ENCODE results near the gene PSD4. TPM values are rescaled to one million over a fixed set of nuclear protein-coding genes. Genes with fewer than 3 reads are reported as not detected.

Gene PSD4
- total RNA-seq, 1 experiment from 2014 or later: 12.6 TPM

DNA sequence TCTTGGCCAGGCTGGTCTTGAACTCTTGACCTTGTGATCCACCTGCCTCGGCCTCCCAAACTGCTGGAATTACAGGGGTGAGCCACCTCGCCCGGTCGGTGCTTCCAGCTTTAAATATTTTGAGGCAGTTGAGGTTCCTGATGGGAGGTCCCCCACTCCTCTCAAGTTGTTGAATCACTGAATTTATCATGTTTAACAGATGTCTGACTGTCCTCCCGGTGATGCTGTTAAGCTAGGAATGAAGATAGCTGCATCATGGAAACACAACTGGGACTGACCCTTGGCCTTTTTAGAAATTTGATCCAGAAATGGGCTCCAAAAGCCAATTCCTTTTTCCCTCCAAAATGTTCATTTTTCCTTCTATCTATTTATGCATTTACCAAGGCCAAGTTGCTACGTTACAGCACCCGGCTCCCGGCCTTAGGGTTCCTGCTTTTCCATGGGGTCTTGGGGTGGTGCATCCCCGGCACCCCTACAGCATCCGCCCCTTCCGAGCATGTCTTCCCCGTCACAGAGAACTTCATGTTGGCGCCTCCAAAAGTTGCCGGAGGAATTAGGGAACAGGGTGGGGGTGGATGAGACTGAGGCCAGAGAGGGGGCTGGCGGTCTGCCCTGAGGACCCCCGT, 61.1 kb downstream of the PSD4 start:
- H2AFZ ChIP-seq (ENCODE audit: low read depth, low read length, poor library complexity, severe bottlenecking): no peak overlapping the region
- peaks cover 49% of the 10 kb centered on the region for H3K79me2 ChIP-seq (ENCODE audit: insufficient read depth, low read length)
- H3K36me3 ChIP-seq (ENCODE audit: control insufficient read depth in 1 of 2, insufficient read depth in 2 of 2, low read length in 2 of 2): peaks cover 11 to 27% of the 10 kb centered on the region in 2 experiments; a peak in 3 of 4 replicates
- CTCF ChIA-PET: interaction anchor here (0.7 to 2.2 kb wide), 13 partner anchors 10 to 156 kb away, joined by 3 to 29 read pairs (median 4); no protein-coding TSS in a partner anchor
- ATAC-seq (peak; percentile 51), DNase-seq (ENCODE audit: low read depth, low spot score) (no peak)
- H3K27ac ChIP-seq (ENCODE audit: low read depth, low read length): peak overlapping the region; percentile 95
- peak overlapping the region; percentile 66 to 93 for H3K4me3 ChIP-seq (replicated peaks in 1 of 2; ENCODE audit: low read depth in 1 of 2, low read length in 2 of 2)
- peak overlapping the region; percentile 96 for H3K9ac ChIP-seq (ENCODE audit: low read length)
- H3K27me3 ChIP-seq (ENCODE audit: insufficient read depth, low read length): no peaks in the 10 kb centered on the region
- peak overlapping the region; percentile 92 for H3K4me2 ChIP-seq (ENCODE audit: low read length)
- BruUV-seq (replicated peaks): TSS peak; percentile 88
- intact Hi-C loops (cut with micrococcal nuclease): loop anchor here (2.0 kb wide), 1 partner anchor 36 kb away; no protein-coding TSS in a partner anchor
- no peaks in the 10 kb centered on the region for H3K9me2 ChIP-seq (ENCODE audit: insufficient read depth)
- POLR2A ChIA-PET: interaction anchor here (0.9 to 3.6 kb wide), 4 partner anchors 14 to 48 kb away, joined by 4 to 22 read pairs (median 8); no protein-coding TSS in a partner anchor
- H3K4me1 ChIP-seq (ENCODE audit: control insufficient read depth in 1 of 2, insufficient read depth in 2 of 2, low read length in 2 of 2): peaks cover 44 to 52% of the 10 kb centered on the region in 2 experiments
- TF ChIP-seq CEBPB (IDR thresholded peaks at IDR 0.05; ENCODE audit: low read depth) (no peak), POLR2AphosphoS5 (IDR thresholded peaks at IDR 0.05; ENCODE audit: low read depth, low read length) (no peak), ZBTB33 (IDR thresholded peaks at IDR 0.05; ENCODE audit: extremely low read depth, insufficient replicate concordance, low read length) (no peak), TCF7L2 (IDR thresholded peaks at IDR 0.05; ENCODE audit: borderline replicate concordance, extremely low read depth, insufficient read depth, insufficient read length) (no peak), ZNF274 (IDR thresholded peaks at IDR 0.05; ENCODE audit: low read depth, low read length) (no peak), SP1 (IDR thresholded peaks at IDR 0.05; ENCODE audit: low read depth) (no peak), FOSL1 (IDR thresholded peaks at IDR 0.05; ENCODE audit: low read depth) (no peak), EGR1 (IDR thresholded peaks at IDR 0.05; ENCODE audit: low read depth) (no peak), MAX (IDR thresholded peaks at IDR 0.05) (no peak), CBX3 (IDR thresholded peaks at IDR 0.05; ENCODE audit: low read depth) (no peak), SIN3A (IDR thresholded peaks at IDR 0.05; ENCODE audit: low read depth) (no peak), SRF (IDR thresholded peaks at IDR 0.05; ENCODE audit: low read depth) (no peak)
- TF ChIP-seq, protein P1, sequence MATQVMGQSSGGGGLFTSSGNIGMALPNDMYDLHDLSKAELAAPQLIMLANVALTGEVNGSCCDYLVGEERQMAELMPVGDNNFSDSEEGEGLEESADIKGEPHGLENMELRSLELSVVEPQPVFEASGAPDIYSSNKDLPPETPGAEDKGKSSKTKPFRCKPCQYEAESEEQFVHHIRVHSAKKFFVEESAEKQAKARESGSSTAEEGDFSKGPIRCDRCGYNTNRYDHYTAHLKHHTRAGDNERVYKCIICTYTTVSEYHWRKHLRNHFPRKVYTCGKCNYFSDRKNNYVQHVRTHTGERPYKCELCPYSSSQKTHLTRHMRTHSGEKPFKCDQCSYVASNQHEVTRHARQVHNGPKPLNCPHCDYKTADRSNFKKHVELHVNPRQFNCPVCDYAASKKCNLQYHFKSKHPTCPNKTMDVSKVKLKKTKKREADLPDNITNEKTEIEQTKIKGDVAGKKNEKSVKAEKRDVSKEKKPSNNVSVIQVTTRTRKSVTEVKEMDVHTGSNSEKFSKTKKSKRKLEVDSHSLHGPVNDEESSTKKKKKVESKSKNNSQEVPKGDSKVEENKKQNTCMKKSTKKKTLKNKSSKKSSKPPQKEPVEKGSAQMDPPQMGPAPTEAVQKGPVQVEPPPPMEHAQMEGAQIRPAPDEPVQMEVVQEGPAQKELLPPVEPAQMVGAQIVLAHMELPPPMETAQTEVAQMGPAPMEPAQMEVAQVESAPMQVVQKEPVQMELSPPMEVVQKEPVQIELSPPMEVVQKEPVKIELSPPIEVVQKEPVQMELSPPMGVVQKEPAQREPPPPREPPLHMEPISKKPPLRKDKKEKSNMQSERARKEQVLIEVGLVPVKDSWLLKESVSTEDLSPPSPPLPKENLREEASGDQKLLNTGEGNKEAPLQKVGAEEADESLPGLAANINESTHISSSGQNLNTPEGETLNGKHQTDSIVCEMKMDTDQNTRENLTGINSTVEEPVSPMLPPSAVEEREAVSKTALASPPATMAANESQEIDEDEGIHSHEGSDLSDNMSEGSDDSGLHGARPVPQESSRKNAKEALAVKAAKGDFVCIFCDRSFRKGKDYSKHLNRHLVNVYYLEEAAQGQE (IDR thresholded peaks at IDR 0.05; ENCODE audit: low read depth): no peak
- TF ChIP-seq, protein P2, sequence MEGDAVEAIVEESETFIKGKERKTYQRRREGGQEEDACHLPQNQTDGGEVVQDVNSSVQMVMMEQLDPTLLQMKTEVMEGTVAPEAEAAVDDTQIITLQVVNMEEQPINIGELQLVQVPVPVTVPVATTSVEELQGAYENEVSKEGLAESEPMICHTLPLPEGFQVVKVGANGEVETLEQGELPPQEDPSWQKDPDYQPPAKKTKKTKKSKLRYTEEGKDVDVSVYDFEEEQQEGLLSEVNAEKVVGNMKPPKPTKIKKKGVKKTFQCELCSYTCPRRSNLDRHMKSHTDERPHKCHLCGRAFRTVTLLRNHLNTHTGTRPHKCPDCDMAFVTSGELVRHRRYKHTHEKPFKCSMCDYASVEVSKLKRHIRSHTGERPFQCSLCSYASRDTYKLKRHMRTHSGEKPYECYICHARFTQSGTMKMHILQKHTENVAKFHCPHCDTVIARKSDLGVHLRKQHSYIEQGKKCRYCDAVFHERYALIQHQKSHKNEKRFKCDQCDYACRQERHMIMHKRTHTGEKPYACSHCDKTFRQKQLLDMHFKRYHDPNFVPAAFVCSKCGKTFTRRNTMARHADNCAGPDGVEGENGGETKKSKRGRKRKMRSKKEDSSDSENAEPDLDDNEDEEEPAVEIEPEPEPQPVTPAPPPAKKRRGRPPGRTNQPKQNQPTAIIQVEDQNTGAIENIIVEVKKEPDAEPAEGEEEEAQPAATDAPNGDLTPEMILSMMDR (IDR thresholded peaks at IDR 0.05 in 2 of 3, conservative IDR thresholded peaks at IDR 0.05 in 1 of 3; ENCODE audit: borderline replicate concordance in 1 of 3, insufficient read depth in 1 of 3, low read depth in 2 of 3, low read length in 2 of 3): no peak
- H3K9me3 ChIP-seq (ENCODE audit: control insufficient read depth in 1 of 2, insufficient read depth in 1 of 2, low read depth in 1 of 2, low read length in 2 of 2): no peaks in the 10 kb centered on the region
- no peaks in the 10 kb centered on the region for H4K20me1 ChIP-seq (ENCODE audit: insufficient read depth)
- RAD21 ChIA-PET (ENCODE audit: low non-redundant PET in 1 of 2, low total read pairs in 2 of 2, uncharacterized antibody in 2 of 2, unreplicated experiment in 2 of 2): interaction anchor here (1.0 to 1.2 kb wide), 3 partner anchors 31 to 36 kb away, joined by 5 to 6 read pairs (median 5); no protein-coding TSS in a partner anchor

All from HCT116 (cell line).